IMR-90 (cell line): Measurements from ENCODE around the gene IL16. TPM values are rescaled to one million over a fixed set of nuclear protein-coding genes. Genes with fewer than 3 reads are reported as not detected.
A peak's percentile ranks its signal among the peaks of the same experiment; 100 is the strongest.
"Not testable (repeated sequence)": the region's sequence is repeated elsewhere in the genome, so short reads cannot be mapped to it uniquely, and the experiment has no call there.

Experiments used
- ATAC-seq: fragments of 200-7000 bp; cut with Tn5 transposase; 2 replicates; pipeline ENCODE4 v1.9.1; 2020; ENCODE audit warnings: low read depth, mild to moderate bottlenecking, moderate library complexity
- BruUV-seq: library from RNA; stranded (reverse); fragments of 400-500 nt; replicated peaks from 2 replicates; lab custom pipeline; 2021; lab: Mats Ljungman, UMichigan
- CTCF ChIA-PET: fragments of 300-600 bp; formaldehyde crosslinking; extraction: SDS; loops from one replicate; lab custom pipeline; 2021; ENCODE audit warnings: antibody characterized with exemption; lab: Yijun Ruan, JAX
- POLR2A ChIA-PET: fragments of 300-600 bp; sonication (Branson Sonifier 250); formaldehyde crosslinking; loops from one replicate; lab custom pipeline; 2022; ENCODE audit warnings: antibody characterized with exemption; ENCODE audit not compliant: unreplicated experiment; lab: Charles Lee
- DNase-seq: peaks from one replicate; pipeline ENCODE4 v3.0.0; 2013
- H2AFZ ChIP-seq: replicated peaks from 2 replicates; pipeline ENCODE3; 2013; ENCODE audit warnings: low read length, mild to moderate bottlenecking; ENCODE audit not compliant: poor library complexity
- H2AK5ac ChIP-seq: 2 replicates; pipeline ENCODE4 v1.6.1; 2013; ENCODE audit warnings: low read depth, low read length, inconsistent platforms
- H2AK9ac ChIP-seq: replicated peaks from 2 replicates; pipeline ENCODE3; 2013; ENCODE audit warnings: mild to moderate bottlenecking, low read depth, low read length, moderate library complexity; ENCODE audit not compliant: poor library complexity
- H2BK120ac ChIP-seq: 2 replicates; pipeline ENCODE4 v1.6.1; 2013; ENCODE audit warnings: low read depth, low read length, inconsistent platforms
- H2BK15ac ChIP-seq: 3 replicates; pipeline ENCODE4 v1.6.1; 2013; ENCODE audit warnings: low read depth, low read length, inconsistent platforms
- H2BK20ac ChIP-seq: 2 replicates; pipeline ENCODE4 v1.6.1; 2013; ENCODE audit warnings: low read depth, mild to moderate bottlenecking, inconsistent platforms, low read length, moderate library complexity
- H2BK5ac ChIP-seq: 2 replicates; pipeline ENCODE4 v1.6.1; 2013; ENCODE audit warnings: mild to moderate bottlenecking, low read depth, low read length, inconsistent platforms; ENCODE audit not compliant: poor library complexity, severe bottlenecking
- H3K14ac ChIP-seq: replicated peaks from 2 replicates; pipeline ENCODE4 v1.6.1; 2013; ENCODE audit warnings: low read depth, low read length, inconsistent platforms
- H3K18ac ChIP-seq: 2 replicates; pipeline ENCODE4 v1.6.1; 2013; ENCODE audit warnings: low read depth, low read length, control low read depth
- H3K23ac ChIP-seq: 2 replicates; pipeline ENCODE4 v1.6.1; 2013; ENCODE audit warnings: low read depth, low read length, inconsistent platforms
- H3K27ac ChIP-seq: 2 replicates; pipeline ENCODE4 v1.5.1; 2013; ENCODE audit warnings: mild to moderate bottlenecking, control low read depth, low read length; ENCODE audit not compliant: insufficient read depth
- H3K27me3 ChIP-seq: 2 replicates; pipeline ENCODE4 v1.6.1; 2013; ENCODE audit warnings: low read length; ENCODE audit not compliant: control insufficient read depth, insufficient read depth
- H3K36me3 ChIP-seq: 2 replicates; pipeline ENCODE4 v1.6.1; 2013; ENCODE audit warnings: low read length, mixed read lengths; ENCODE audit not compliant: control insufficient read depth, insufficient read depth
- H3K4ac ChIP-seq: 2 replicates; pipeline ENCODE4 v1.6.1; 2013; ENCODE audit warnings: low read depth, low read length, inconsistent platforms
- H3K4me1 ChIP-seq: 2 replicates; pipeline ENCODE4 v1.6.1; 2013; ENCODE audit warnings: low read length, mixed read lengths; ENCODE audit not compliant: control insufficient read depth, insufficient read depth
- H3K4me2 ChIP-seq: 2 replicates; pipeline ENCODE4 v1.6.1; 2013; ENCODE audit warnings: low read depth, mild to moderate bottlenecking, control low read depth, low read length, moderate library complexity
- H3K4me3 ChIP-seq: 2 replicates; pipeline ENCODE4 v1.5.1; 2013; ENCODE audit warnings: low read depth, mild to moderate bottlenecking, control low read depth, low read length, moderate library complexity; ENCODE audit not compliant: insufficient read depth
- H3K56ac ChIP-seq: 2 replicates; pipeline ENCODE4 v1.6.1; 2013; ENCODE audit warnings: low read length, inconsistent platforms; ENCODE audit not compliant: insufficient read depth; ENCODE audit errors: extremely low read depth
- H3K79me1 ChIP-seq, 2 experiments: 2 replicates each; pipeline ENCODE4 v1.6.1; 2013; ENCODE audit warnings: low read length in 2 of 2, inconsistent platforms in 1 of 2, low read depth in 1 of 2
- H3K9ac ChIP-seq: 2 replicates; pipeline ENCODE4 v1.6.1; 2013; ENCODE audit warnings: low read depth, low read length, control low read depth
- H3K9me1 ChIP-seq: 2 replicates; pipeline ENCODE4 v1.6.1; 2013; ENCODE audit warnings: low read length, inconsistent platforms; ENCODE audit not compliant: insufficient read depth
- H3K9me3 ChIP-seq: 2 replicates; pipeline ENCODE4 v1.6.1; 2013; ENCODE audit warnings: low read length; ENCODE audit not compliant: control insufficient read depth, insufficient read depth
- H4K20me1 ChIP-seq: 2 replicates; pipeline ENCODE4 v1.6.1; 2013; ENCODE audit warnings: low read length, inconsistent platforms; ENCODE audit not compliant: insufficient read depth
- H4K5ac ChIP-seq: 2 replicates; pipeline ENCODE4 v1.6.1; 2013; ENCODE audit warnings: mild to moderate bottlenecking, low read depth, low read length, control low read depth
- H4K8ac ChIP-seq, 2 experiments: 2 replicates each; pipeline ENCODE4 v1.6.1; 2013; ENCODE audit warnings: low read depth in 2 of 2, low read length in 2 of 2, control low read depth in 1 of 2, inconsistent platforms in 1 of 2
- H4K91ac ChIP-seq: 2 replicates; pipeline ENCODE4 v1.6.1; 2013; ENCODE audit warnings: low read depth, low read length, inconsistent platforms; ENCODE audit not compliant: insufficient read depth
- WGBS, 2 experiments: methylation state at CpG; one replicate each; pipeline versions ENCODE4 v1.1.5 to v1.1.7; 2013; ENCODE audit warnings: missing lambda C conversion rate in 2 of 2; ENCODE audit not compliant: insufficient read length in 1 of 2; ENCODE audit errors: extremely low coverage in 2 of 2; 5-methylcytosine and 5-hydroxymethylcytosine counted together
- dilution Hi-C: fragments of 300-500 bp; cut with HindIII; formaldehyde crosslinking; loops from one replicate; pipeline ENCODE4 v1.14.3; 2018; ENCODE audit warnings: low sequenced_read_pairs; ENCODE audit not compliant: unreplicated experiment
- in situ Hi-C: fragments of 300-500 bp; cut with MboI; formaldehyde crosslinking; loops from 3 replicates; pipeline ENCODE4 v1.14.3; 2019; ENCODE audit warnings: low sequenced_read_pairs, inconsistent platforms, mixed read lengths
- intact Hi-C: fragments of 100-400 bp; cut with micrococcal nuclease; formaldehyde crosslinking; loops from 2 replicates; pipeline ENCODE4 v1.10.0; 2022
- polyA plus RNA-seq, 3 experiments: library from polyadenylated mRNA; depleted of rRNA; stranded (reverse); fragments of >200 nt; gene quantifications; 2 replicates each; pipeline ENCODE4 v1.2.3, GENCODE V29; 2012; ENCODE audit warnings: low replicate concordance in 1 of 3
- total RNA-seq: library from RNA; depleted of rRNA; stranded (reverse); fragments of >200 nt; gene quantifications from 2 replicates; pipeline ENCODE4 v1.2.3, GENCODE V29; 2012
- TF ChIP-seq, protein P1 (sequence below): fragments of 150-350 bp; IDR thresholded peaks from 2 replicates; pipeline ENCODE4 v1.6.1; 2016; ENCODE audit warnings: low read depth, mild to moderate bottlenecking, low read length, moderate library complexity, borderline replicate concordance

The IL16 gene
- total and polyA plus RNA-seq, 2 of the 4 experiments (the other 2 are of a cell fraction) = 0.18 to 0.27 TPM

DNA sequence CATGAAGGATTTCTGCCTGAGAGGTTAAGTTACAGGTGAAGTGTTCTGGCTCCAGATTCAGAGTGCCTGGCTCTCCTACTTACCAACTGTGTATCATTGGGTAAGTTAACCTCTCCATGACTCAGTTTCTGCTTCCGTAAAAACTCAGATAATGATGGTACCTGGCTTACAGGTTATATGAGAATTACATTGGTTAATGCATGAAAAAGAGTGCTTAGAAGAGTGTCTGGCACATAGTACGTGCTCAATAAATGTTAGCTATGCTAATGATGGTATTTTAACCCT is 38.8 kb upstream of the IL16 start:
- H3K18ac ChIP-seq = peak overlapping the region; percentile 74
- H3K27me3 ChIP-seq = no peaks in the 10 kb centered on the region
- H2BK15ac ChIP-seq = peak overlapping the region; percentile 92; the same call in 2 of the 3 replicates
- H4K91ac ChIP-seq = no peak overlapping the region
- no peaks in the 10 kb centered on the region for H3K36me3 ChIP-seq
- H3K27ac ChIP-seq = no peak overlapping the region
- no peak overlapping the region for H2BK5ac ChIP-seq
- intact Hi-C loops (no loop called here), dilution Hi-C loops (no loop called here), in situ Hi-C loops (loop anchor here (5.0 to 10.0 kb wide), 2 partner anchors 109 to 237 kb away; no protein-coding TSS in a partner anchor)
- H3K56ac ChIP-seq = no peak overlapping the region
- H3K9me3 ChIP-seq = no peaks in the 10 kb centered on the region
- H3K79me1 ChIP-seq = no peaks in the 10 kb centered on the region
- H2AK5ac ChIP-seq = peak overlapping the region; percentile 88
- H3K9ac ChIP-seq = no peak overlapping the region
- peak overlapping the region in 1 of 2 experiments; percentile 70; a peak in 2 of 4 replicates for H4K8ac ChIP-seq
- BruUV-seq = no TSS peak
- H2AFZ ChIP-seq = no peak overlapping the region
- no peak for ATAC-seq
- POLR2A ChIA-PET = no interaction called here
- no peak for DNase-seq
- no peak overlapping the region for H3K4me2 ChIP-seq
- H3K14ac ChIP-seq = 0 out of 2 replicates have a peak overlapping the region, but pooled peaks have one; percentile 81
- peak overlapping the region; percentile 25; the same call in 1 of the 2 replicates for H4K5ac ChIP-seq
- TF ChIP-seq, protein P1, sequence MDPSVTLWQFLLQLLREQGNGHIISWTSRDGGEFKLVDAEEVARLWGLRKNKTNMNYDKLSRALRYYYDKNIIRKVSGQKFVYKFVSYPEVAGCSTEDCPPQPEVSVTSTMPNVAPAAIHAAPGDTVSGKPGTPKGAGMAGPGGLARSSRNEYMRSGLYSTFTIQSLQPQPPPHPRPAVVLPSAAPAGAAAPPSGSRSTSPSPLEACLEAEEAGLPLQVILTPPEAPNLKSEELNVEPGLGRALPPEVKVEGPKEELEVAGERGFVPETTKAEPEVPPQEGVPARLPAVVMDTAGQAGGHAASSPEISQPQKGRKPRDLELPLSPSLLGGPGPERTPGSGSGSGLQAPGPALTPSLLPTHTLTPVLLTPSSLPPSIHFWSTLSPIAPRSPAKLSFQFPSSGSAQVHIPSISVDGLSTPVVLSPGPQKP = no peak
- no CpG with 5 or more reads among the region's 2 CpGs for WGBS, 2 experiments
- no peaks in the 10 kb centered on the region for H4K20me1 ChIP-seq
- CTCF ChIA-PET = interaction anchor here (7.1 kb wide), 1 partner anchor 108 kb away, joined by 117 read pairs; no protein-coding TSS in a partner anchor
- H2BK120ac ChIP-seq = peak overlapping the region; percentile 90
- H3K4me1 ChIP-seq = peaks cover 25% of the 10 kb centered on the region
- H2BK20ac ChIP-seq = peak overlapping the region; percentile 92
- no peak overlapping the region for H3K4me3 ChIP-seq
- no peak overlapping the region for H2AK9ac ChIP-seq
- H3K9me1 ChIP-seq = peaks cover 24% of the 10 kb centered on the region
- peak overlapping the region; percentile 96; the same call in 1 of the 2 replicates for H3K4ac ChIP-seq
- no peak overlapping the region for H3K23ac ChIP-seq

DNA sequence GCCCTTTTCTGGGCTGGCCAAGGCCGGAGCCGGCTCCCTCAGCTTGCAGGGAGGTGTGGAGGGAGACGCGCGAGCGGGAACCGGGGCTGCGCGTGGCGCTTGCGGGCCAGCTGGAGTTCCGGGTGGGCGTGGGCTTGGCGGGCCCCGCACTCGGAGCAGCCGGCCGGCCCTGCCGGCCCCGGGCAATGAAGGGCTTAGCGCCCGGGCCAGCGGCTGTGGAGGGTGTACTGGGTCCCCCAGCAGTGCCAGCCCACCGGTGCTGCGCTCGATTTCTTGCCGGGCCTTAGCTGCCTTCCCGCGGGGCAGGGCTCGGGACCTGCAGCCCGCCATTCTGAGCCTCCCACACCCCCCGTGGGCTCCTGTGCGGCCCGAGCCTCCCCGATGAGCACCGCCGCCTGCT is 38.1 kb upstream of the IL16 start:
- H2AK9ac ChIP-seq, BruUV-seq, H2BK120ac ChIP-seq, H3K27ac ChIP-seq, H3K23ac ChIP-seq, H3K14ac ChIP-seq, H3K56ac ChIP-seq, H3K4ac ChIP-seq, POLR2A ChIA-PET, H2BK5ac ChIP-seq, H3K36me3 ChIP-seq, H3K4me3 ChIP-seq, H4K5ac ChIP-seq, H2BK15ac ChIP-seq, ATAC-seq, H4K8ac ChIP-seq, dilution Hi-C loops, H2AK5ac ChIP-seq, intact Hi-C loops, H3K27me3 ChIP-seq, H2BK20ac ChIP-seq, H4K91ac ChIP-seq, H3K4me2 ChIP-seq, H4K20me1 ChIP-seq, H3K9ac ChIP-seq, H2AFZ ChIP-seq, DNase-seq, H3K18ac ChIP-seq, H3K9me3 ChIP-seq, H3K79me1 ChIP-seq: not testable (repeated sequence)
- peaks cover 22% of the 10 kb centered on the region for H3K4me1 ChIP-seq
- peaks cover 22% of the 10 kb centered on the region for H3K9me1 ChIP-seq
- CTCF ChIA-PET = interaction anchor here (3.6 to 7.1 kb wide), 2 partner anchors 107 to 108 kb away, joined by 23 to 117 read pairs; no protein-coding TSS in a partner anchor
- no CpG with 5 or more reads among the region's 37 CpGs for WGBS, 2 experiments
- in situ Hi-C loops = loop anchor here (5.0 to 10.0 kb wide), 2 partner anchors 109 to 236 kb away; no protein-coding TSS in a partner anchor
